ES-I3 (cell line): ENCODE measurements around the gene MYH15.

Experiments used
- H3K36me3 ChIP-seq: 2 replicates; pipeline ENCODE4 v1.6.1; 2013; ENCODE audit warnings: mild to moderate bottlenecking, low read length, control low read depth, moderate library complexity; ENCODE audit not compliant: insufficient read depth
- H3K4me1 ChIP-seq: 2 replicates; pipeline ENCODE4 v1.6.1; 2013; ENCODE audit warnings: mild to moderate bottlenecking, control low read depth, low read length; ENCODE audit not compliant: insufficient read depth
- H3K9ac ChIP-seq: 2 replicates; pipeline ENCODE4 v1.6.1; 2013; ENCODE audit warnings: low read depth, mild to moderate bottlenecking, low read length, moderate library complexity
- H3K9me3 ChIP-seq: 2 replicates; pipeline ENCODE4 v1.6.1; 2013; ENCODE audit warnings: mild to moderate bottlenecking, low read length, moderate library complexity; ENCODE audit not compliant: control insufficient read depth, insufficient read depth

The MYH15 gene

DNA sequence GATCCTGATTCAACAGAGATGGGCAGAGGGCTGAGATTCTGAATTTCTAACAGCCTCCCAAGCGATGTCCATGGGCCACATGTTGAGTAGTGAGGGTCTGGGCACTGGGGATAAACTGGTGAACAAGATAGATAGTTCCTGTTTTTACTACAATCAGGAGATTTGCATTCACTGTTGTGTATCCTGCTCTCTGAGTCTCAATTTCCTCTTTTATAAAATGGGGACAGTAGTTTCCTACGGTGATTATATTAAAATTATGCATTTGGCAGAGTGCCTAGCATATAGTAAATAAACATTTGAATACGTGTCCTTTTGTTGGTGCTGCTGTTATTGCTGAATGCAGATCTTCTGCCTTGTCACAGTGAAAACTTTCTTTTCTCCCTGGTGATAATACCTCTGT is 102.5 kb downstream of the MYH15 start:
- Histone ChIP-seq H3K4me1 (peaks cover 12% of the 10 kb centered on the region; the same call in 1 of the 2 replicates), H3K9me3 (no peaks in the 10 kb centered on the region), H3K9ac (no peak overlapping the region), H3K36me3 (no peaks in the 10 kb centered on the region)

GRCh38 chr3:108406661-108407206 is 103.7 kb downstream of the MYH15 start:
- Histone ChIP-seq H3K9me3 (no peaks in the 10 kb centered on the region), H3K4me1 (peaks cover 12% of the 10 kb centered on the region; the same call in 1 of the 2 replicates), H3K9ac (no peak overlapping the region), H3K36me3 (no peaks in the 10 kb centered on the region)

- no peaks in the 10 kb centered on the region for H3K36me3 ChIP-seq
- H3K9ac ChIP-seq: no peak overlapping the region
- no peaks in the 10 kb centered on the region for H3K9me3 ChIP-seq
- peaks cover 12% of the 10 kb centered on the region; the same call in 1 of the 2 replicates for H3K4me1 ChIP-seq
These were observed 104.2 kb downstream of the MYH15 start for GRCh38 chr3:108406063-108406660.

GRCh38 chr3:108404368-108404767 is 106.0 kb downstream of the MYH15 start:
- Histone ChIP-seq H3K36me3 (no peaks in the 10 kb centered on the region), H3K9ac (no peak overlapping the region), H3K9me3 (no peaks in the 10 kb centered on the region), H3K4me1 (peaks cover 12% of the 10 kb centered on the region; the same call in 1 of the 2 replicates)

DNA sequence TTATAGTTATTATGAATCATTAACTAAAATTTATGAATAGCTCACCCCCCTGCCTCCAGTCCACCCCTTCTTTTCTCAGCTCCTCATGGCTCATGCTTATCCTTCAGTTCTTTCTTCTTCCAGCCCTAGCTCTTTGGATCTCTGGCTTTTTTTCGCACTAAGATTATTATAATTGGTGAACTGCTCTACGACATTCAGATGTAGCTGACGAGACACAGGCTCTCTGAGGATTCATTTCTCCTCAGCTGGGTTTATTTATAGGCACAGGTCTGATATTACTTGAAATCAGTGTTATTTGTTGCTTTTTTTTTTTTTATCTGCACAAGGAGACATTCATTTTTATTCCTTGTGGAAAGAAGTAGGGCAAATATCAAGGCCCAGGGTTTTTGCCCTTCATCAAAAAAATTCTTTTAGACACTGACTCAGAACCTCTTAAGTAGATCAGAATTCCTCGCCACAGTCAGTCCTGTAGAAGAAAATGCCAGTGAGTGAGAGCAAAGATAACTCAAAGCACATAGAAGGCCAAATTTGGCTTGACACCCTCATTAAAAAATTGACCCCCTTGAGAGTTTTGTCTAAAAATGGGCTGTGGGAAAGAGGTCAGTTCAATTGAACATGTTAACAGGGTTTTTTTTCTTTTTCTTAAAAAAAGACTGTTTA is 106.6 kb downstream of the MYH15 start:
- H3K4me1 ChIP-seq: peaks cover 12% of the 10 kb centered on the region; the same call in 1 of the 2 replicates
- H3K9ac ChIP-seq: no peak overlapping the region
- no peaks in the 10 kb centered on the region for H3K9me3 ChIP-seq
- H3K36me3 ChIP-seq: no peaks in the 10 kb centered on the region

DNA sequence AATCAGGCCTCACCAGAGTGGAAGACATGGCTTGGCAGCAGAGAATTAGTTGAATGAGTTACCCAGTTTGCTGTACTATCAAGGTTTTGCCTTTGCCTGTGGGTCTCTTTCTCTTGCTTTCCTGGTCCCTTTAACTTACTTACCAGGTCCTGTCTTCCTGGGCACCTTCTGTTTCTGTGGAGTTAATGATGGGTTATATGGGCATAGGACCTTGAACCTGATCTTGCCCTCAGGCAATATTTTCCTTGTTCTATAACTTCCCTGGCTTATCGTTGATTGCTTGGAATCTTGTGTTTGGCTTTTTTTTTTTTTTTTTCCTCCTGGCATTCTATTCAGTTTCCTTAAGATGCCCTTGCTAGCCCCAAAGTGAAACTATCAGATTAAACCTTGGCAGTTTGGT is 107.2 kb downstream of the MYH15 start:
- Histone ChIP-seq H3K4me1 (peaks cover 12% of the 10 kb centered on the region; the same call in 1 of the 2 replicates), H3K9me3 (no peaks in the 10 kb centered on the region), H3K36me3 (no peaks in the 10 kb centered on the region), H3K9ac (no peak overlapping the region)

- Histone ChIP-seq H3K36me3 (no peaks in the 10 kb centered on the region), H3K9me3 (no peaks in the 10 kb centered on the region)
These were observed 108.6 kb downstream of the MYH15 start for GRCh38 chr3:108401836-108402235.

DNA sequence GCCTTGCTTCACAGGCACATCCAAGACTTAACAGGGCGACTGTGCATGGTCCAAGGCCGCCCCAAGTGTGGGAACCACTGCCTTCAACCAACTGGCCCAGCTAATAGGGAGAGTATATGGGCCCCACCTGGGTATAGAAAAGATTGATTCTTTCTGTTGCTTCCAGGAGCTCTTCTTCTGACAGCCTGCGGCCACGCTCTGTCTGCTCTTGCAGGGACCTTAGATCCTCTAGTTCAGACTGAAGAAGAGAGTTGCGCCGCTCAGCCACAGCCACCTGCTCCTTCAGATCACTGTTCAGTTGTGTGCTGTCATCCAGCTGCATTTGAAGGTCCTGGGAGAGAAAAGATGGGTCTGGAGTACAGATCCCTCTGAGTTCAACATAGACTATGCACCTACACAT is 111.9 kb downstream of the MYH15 start:
- H3K36me3 ChIP-seq: no peaks in the 10 kb centered on the region
- no peaks in the 10 kb centered on the region for H3K9me3 ChIP-seq
- H3K4me1 ChIP-seq: no peaks in the 10 kb centered on the region
- H3K9ac ChIP-seq: no peak overlapping the region

More at GRCh38 chr3:108401836-108402235, 108.6 kb downstream of the MYH15 start:
- H3K9ac ChIP-seq: no peak overlapping the region
- peaks cover 5% of the 10 kb centered on the region; the same call in 1 of the 2 replicates for H3K4me1 ChIP-seq

DNA sequence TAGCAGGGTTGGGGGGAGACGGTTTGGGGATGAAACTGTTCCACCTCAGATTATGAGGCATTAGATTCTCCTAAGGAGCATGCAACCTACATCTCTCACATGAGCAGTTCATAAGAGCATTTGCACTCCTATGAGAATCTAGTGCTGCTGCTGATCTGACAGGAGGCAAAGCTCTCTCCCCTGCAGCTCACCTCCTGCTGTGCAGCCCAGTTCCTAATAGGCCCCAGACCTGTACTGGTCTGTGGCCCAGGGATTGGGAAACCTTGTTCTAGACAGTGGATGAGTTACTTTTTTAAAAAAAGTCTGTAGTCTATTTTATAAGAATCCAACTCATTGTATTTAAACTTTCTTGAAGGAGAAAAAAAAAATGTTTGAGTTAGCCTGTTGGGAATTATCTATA is 114.1 kb downstream of the MYH15 start:
- H3K4me1 ChIP-seq: no peaks in the 10 kb centered on the region
- H3K9me3 ChIP-seq: no peaks in the 10 kb centered on the region
- no peak overlapping the region for H3K9ac ChIP-seq
- H3K36me3 ChIP-seq: no peaks in the 10 kb centered on the region

DNA sequence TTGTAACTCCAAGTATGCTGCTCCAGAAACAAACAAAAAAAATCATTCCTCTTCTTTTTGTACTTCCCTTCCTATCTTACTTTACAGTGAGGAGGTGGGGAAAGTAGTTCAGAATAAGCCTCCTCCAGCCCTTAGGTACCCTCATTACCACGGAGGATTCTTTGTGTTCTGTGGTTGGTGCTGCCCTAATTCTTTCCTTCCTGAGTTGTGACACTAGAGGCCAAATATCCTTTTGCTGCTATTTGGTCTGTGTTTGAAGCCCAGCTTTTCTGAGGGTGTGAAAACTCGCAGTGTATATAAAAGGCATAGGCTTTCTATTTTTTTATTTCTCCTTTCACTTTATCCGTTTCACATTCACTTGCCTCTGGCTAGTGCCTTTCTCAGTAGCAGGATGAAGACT is 115.8 kb downstream of the MYH15 start:
- Histone ChIP-seq H3K9me3 (no peaks in the 10 kb centered on the region), H3K36me3 (no peaks in the 10 kb centered on the region), H3K4me1 (no peaks in the 10 kb centered on the region), H3K9ac (no peak overlapping the region)

DNA sequence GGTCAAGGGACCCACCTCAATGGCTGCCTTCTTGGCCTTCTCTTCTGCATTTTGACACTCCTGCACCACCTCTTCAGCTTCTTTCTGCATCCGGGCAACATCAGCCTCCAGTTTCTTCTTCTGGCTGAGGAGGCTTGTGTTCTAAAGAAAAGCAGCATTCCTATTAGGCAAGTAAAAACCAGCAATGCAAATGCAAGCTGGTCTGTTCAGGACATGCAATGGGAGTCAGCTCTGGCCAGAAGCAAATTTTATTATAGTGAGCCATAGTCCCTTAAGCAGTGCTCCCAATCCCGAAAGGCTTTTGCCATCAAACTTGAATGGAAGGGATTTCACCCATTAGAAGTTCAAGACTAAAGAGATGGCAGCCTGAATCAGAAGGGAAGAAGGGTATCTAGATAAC is 116.4 kb downstream of the MYH15 start:
- Histone ChIP-seq H3K9ac (no peak overlapping the region), H3K9me3 (no peaks in the 10 kb centered on the region), H3K36me3 (no peaks in the 10 kb centered on the region), H3K4me1 (no peaks in the 10 kb centered on the region)

GRCh38 chr3:108393128-108393900 is 117.1 kb downstream of the MYH15 start:
- H3K4me1 ChIP-seq: no peaks in the 10 kb centered on the region
- no peaks in the 10 kb centered on the region for H3K36me3 ChIP-seq
- no peak overlapping the region for H3K9ac ChIP-seq
- no peaks in the 10 kb centered on the region for H3K9me3 ChIP-seq

- H3K36me3 ChIP-seq: no peaks in the 10 kb centered on the region
These were observed 118.3 kb downstream of the MYH15 start for GRCh38 chr3:108391917-108392593.

GRCh38 chr3:108389372-108389771 is 121.0 kb downstream of the MYH15 start:
- no peak overlapping the region for H3K9ac ChIP-seq

More at GRCh38 chr3:108391917-108392593, 118.3 kb downstream of the MYH15 start:
- H3K4me1 ChIP-seq: no peaks in the 10 kb centered on the region
- no peaks in the 10 kb centered on the region for H3K9me3 ChIP-seq
- H3K9ac ChIP-seq: no peak overlapping the region

More at GRCh38 chr3:108389372-108389771, 121.0 kb downstream of the MYH15 start:
- Histone ChIP-seq H3K36me3 (no peaks in the 10 kb centered on the region), H3K9me3 (no peaks in the 10 kb centered on the region), H3K4me1 (no peaks in the 10 kb centered on the region)
